ENCODE data around the gene COL4A1.

GRCh38 chr13:110227416-110227815 is 79.5 kb downstream of the COL4A1 start:
- TF ChIP-seq CTCF (IDR thresholded peaks at IDR 0.05; ENCODE audit: insufficient read depth, low read length) = no peak
- TF ChIP-seq POLR2AphosphoS5 (IDR thresholded peaks at IDR 0.05; ENCODE audit: low read depth) = no peak
- TF ChIP-seq GABPA (IDR thresholded peaks at IDR 0.05; ENCODE audit: low read depth) = no peak
